Nephron (organoid): ENCODE measurements around the gene HOXC9.
A peak's percentile ranks its signal among the peaks of the same experiment; 100 is the strongest.

Source experiments
- H3K27ac Mint-ChIP-seq, 3 experiments: 2 replicates each; pipeline ENCODE4 v1.8.0; 2020; ENCODE audit warnings: mixed read lengths in 3 of 3, mild to moderate bottlenecking in 2 of 3, moderate library complexity in 1 of 3
- H3K27me3 Mint-ChIP-seq: 2 replicates; pipeline ENCODE4 v1.8.0; 2021; ENCODE audit warnings: low read depth, mild to moderate bottlenecking, moderate library complexity, mixed read lengths
- H3K36me3 Mint-ChIP-seq: 2 replicates; pipeline ENCODE4 v1.8.0; 2020; ENCODE audit warnings: low read depth, mixed read lengths
- H3K4me1 Mint-ChIP-seq: 2 replicates; pipeline ENCODE4 v1.8.0; 2020; ENCODE audit warnings: mixed read lengths
- H3K4me3 Mint-ChIP-seq, 3 experiments: 2 replicates each; pipeline ENCODE4 v1.8.0; 2020; ENCODE audit warnings: mild to moderate bottlenecking in 3 of 3, mixed read lengths in 3 of 3, moderate library complexity in 2 of 3
- H3K9me3 Mint-ChIP-seq: 2 replicates; pipeline ENCODE4 v1.8.0; 2020; ENCODE audit warnings: mixed read lengths
- CTCF ChIP-seq, 3 experiments: fragments of 200-600 bp; sonication (generic); IDR thresholded peaks; one replicate each; pipeline ENCODE4 v1.5.0; 2021; ENCODE audit warnings: antibody characterized with exemption in 3 of 3; ENCODE audit not compliant: unreplicated experiment in 3 of 3

HOXC9 gene

DNA sequence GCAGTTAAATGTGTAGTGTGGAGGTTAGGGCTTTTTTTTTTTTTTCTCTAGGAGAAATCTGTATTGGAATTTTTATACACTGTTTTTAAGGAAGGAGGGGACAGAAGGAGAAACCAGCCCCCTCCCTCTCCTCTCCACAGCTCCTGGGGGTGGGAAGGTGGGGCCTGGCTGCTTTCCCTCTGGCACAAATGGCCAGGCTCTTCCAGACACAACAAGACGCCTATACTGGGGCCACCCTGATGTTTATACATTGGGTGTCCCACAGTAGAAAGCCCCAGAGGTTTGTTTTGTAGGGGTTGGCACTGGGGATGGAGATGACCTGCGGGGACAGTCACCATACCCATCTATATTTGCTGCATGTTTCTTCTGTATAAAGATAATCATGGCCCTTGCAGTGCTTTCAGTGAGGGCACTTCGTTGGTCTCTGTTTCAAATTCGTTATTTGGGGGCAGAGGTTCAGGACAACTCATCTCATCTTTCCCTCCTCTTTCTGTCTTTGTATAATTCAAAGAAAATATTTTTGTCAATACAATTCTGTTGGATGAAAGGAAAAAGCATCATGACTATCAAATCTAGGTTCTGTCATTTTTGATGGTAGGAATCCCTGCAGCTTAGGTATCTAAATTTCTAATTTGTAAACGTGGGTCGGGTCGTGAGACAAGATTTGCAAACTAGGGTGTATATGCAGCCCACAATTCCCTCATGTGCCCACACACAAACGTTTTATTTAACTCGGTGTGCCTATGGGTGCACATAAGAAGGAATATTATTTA lies 23.0 kb upstream of the HOXC9 start:
- peak overlapping the region; percentile 39 to 86 (median 55) for H3K4me3 Mint-ChIP-seq
- H3K36me3 Mint-ChIP-seq, result no peaks in the 10 kb centered on the region
- no peaks in the 10 kb centered on the region for H3K9me3 Mint-ChIP-seq
- peak overlapping the region in 2 of 3 experiments; percentile 67 to 100 for H3K27ac Mint-ChIP-seq
- TF ChIP-seq CTCF (IDR thresholded peaks at IDR 0.05; ENCODE audit: unreplicated experiment in 3 of 3), result no peak
- peaks cover 100% of the 10 kb centered on the region for H3K27me3 Mint-ChIP-seq
- peaks cover 35% of the 10 kb centered on the region for H3K4me1 Mint-ChIP-seq

- H3K9me3 Mint-ChIP-seq, result no peaks in the 10 kb centered on the region
- peaks cover 100% of the 10 kb centered on the region for H3K27me3 Mint-ChIP-seq
- H3K4me3 Mint-ChIP-seq, result peak overlapping the region in 2 of 3 experiments; percentile 28 to 96
- no peak for TF ChIP-seq CTCF (IDR thresholded peaks at IDR 0.05; ENCODE audit: unreplicated experiment in 3 of 3)
- no peaks in the 10 kb centered on the region for H3K36me3 Mint-ChIP-seq
- peak overlapping the region; percentile 39 to 100 (median 97) for H3K27ac Mint-ChIP-seq
- peaks cover 33% of the 10 kb centered on the region for H3K4me1 Mint-ChIP-seq
Observed at GRCh38 chr12:53977596-53978445, 22.1 kb upstream of the HOXC9 start.

DNA sequence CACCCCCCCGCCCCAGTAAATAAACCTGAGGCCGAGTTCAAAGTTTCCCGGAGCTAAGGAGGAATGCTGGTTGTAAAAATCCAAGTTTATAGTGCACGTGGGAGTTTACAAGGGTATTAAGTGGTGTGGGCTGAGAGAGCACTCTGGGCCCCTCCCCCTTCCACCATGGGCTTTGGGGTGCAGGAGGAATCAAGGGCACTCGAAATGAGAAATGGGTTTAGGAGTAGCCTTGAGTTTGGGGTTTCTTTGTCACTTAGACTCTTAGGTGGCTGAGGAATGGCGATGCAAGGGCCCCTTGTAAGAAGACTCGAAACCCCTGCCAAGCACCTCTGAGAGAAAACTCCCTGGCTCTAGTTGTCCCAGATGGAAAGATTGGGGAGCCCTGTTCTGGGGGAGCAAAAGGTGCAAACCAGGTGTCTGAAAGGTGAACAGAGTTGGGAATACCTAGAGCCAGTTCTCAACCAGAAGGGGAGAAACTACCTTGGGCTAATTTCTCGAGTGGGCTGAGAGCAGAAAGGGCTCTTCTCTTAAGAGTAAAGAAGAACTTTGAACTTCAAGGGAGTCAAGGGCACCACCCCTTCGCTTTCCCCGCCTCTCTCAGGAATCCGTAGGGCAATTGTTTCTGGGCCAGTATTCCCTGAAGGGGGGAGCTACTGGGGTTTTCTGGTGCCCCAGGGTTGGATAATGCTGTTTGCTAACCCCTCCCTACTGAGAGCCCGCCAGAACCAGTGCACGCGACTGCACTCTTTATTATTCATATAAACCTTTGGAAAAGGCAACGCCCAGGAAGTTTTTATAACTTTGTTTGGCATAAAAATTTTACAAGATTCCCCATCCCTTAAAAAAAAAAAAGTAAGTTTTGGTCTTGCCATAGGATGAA lies 21.2 kb upstream of the HOXC9 start:
- Mint-ChIP-seq H3K4me1 (peaks cover 27% of the 10 kb centered on the region), H3K36me3 (no peaks in the 10 kb centered on the region), H3K4me3 (peak overlapping the region in 2 of 3 experiments; percentile 60 to 96), H3K9me3 (no peaks in the 10 kb centered on the region), H3K27ac (peak overlapping the region; percentile 39 to 100 (median 97)), H3K27me3 (peaks cover 100% of the 10 kb centered on the region)
- no peak for TF ChIP-seq CTCF (IDR thresholded peaks at IDR 0.05; ENCODE audit: unreplicated experiment in 3 of 3)

DNA sequence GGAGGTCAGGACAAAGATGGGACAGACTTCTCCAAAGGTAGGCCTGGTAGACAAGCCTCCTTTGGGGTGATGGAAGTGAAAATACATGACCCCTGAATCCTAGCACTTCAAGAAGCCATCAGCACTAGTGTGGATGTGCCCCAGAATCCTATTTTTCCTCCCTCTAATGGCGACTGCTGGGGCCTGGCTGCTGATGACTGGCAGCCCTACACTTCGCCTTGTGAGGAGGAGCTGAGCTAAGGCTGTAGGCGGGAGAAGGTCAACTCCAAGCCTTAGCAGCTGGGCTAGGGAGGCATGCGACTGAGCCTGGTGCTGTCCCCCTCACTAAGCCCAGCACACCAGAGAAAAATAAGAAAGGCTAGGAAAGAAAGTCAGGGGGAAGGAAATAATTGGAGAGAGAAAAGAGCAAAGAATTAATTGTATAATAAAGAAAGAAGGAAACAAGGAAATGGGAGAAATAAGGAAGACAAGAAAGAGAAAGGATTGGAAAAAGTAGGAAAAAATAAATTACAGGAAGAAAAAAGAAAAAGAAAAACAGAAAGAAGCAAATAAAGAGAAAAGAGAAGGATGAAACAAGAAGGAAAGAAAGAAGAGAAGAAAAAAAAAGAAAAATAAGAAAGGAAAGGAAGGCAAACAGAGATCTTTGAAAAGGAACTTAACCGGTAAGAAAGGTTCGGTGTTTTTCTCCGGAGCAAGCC lies 19.7 kb upstream of the HOXC9 start:
- peak overlapping the region; percentile 79 to 100 (median 97) for H3K27ac Mint-ChIP-seq
- peaks cover 29% of the 10 kb centered on the region for H3K4me1 Mint-ChIP-seq
- peaks cover 100% of the 10 kb centered on the region for H3K27me3 Mint-ChIP-seq
- no peaks in the 10 kb centered on the region for H3K9me3 Mint-ChIP-seq
- peak overlapping the region; percentile 71 to 99 (median 96) for H3K4me3 Mint-ChIP-seq
- no peaks in the 10 kb centered on the region for H3K36me3 Mint-ChIP-seq
- TF ChIP-seq CTCF (IDR thresholded peaks at IDR 0.05; ENCODE audit: unreplicated experiment in 3 of 3), result no peak

GRCh38 chr12:53980802-53981496 lies 19.0 kb upstream of the HOXC9 start:
- no peak for TF ChIP-seq CTCF (IDR thresholded peaks at IDR 0.05; ENCODE audit: unreplicated experiment in 3 of 3)
- no peaks in the 10 kb centered on the region for H3K36me3 Mint-ChIP-seq
- peaks cover 22% of the 10 kb centered on the region for H3K4me1 Mint-ChIP-seq
- no peaks in the 10 kb centered on the region for H3K9me3 Mint-ChIP-seq
- H3K27me3 Mint-ChIP-seq, result peaks cover 100% of the 10 kb centered on the region
- peak overlapping the region; percentile 79 to 100 (median 97) for H3K27ac Mint-ChIP-seq
- peak overlapping the region; percentile 74 to 99 (median 96) for H3K4me3 Mint-ChIP-seq
